Esophagus mucosa (tissue), 1 donor: ENCODE measurements around the gene GIN1. TPM values are rescaled to one million over a fixed set of nuclear protein-coding genes. Genes with fewer than 3 reads are reported as not detected.
"Not testable (repeated sequence)": the region's sequence is repeated elsewhere in the genome, so short reads cannot be mapped to it uniquely, and the experiment has no call there.

Experiments used
- ATAC-seq: fragments of 200-7000 bp; cut with Tn5 transposase; one replicate; pipeline ENCODE4 v1.9.1; 2020
- total RNA-seq: library from RNA; stranded (reverse); gene quantifications from one replicate; pipeline ENCODE4 v1.2.4, GENCODE V29; 2023
- donor health status: DM: yes; HTN: yes; CAD: no.

Gene GIN1
- 4.3 TPM for total RNA-seq

- peak; percentile 99 for ATAC-seq
These were observed at the start of gene GIN1, which contains the start of gene PPIP5K2 for GRCh38 chr5:103119765-103120606. Gene GIN1, minus strand, starts transcription at chr5:103120138. Its CDS starts 11,431 bp downstream, at chr5:103108707. Gene PPIP5K2, plus strand, starts transcription at chr5:103120301. Its CDS starts 9,289 bp downstream, at chr5:103129590.

- ATAC-seq = no peak
These were observed 46.8 kb upstream of the GIN1 start for GRCh38 chr5:103166706-103167105.

- ATAC-seq = no peak
These were observed 31.2 kb upstream of the GIN1 start for GRCh38 chr5:103151156-103151555.

GRCh38 chr5:103148213-103148612 is 28.3 kb upstream of the GIN1 start:
- ATAC-seq = no peak

GRCh38 chr5:103145196-103145595 is 25.3 kb upstream of the GIN1 start:
- ATAC-seq = no peak

- not testable (repeated sequence) for ATAC-seq
These were observed 22.2 kb upstream of the GIN1 start for GRCh38 chr5:103142132-103142531.

GRCh38 chr5:103139264-103139865 is 19.4 kb upstream of the GIN1 start:
- peak; percentile 85 for ATAC-seq

GRCh38 chr5:103138202-103138690 is 18.3 kb upstream of the GIN1 start:
- ATAC-seq = no peak

- no peak for ATAC-seq
These were observed 15.5 kb upstream of the GIN1 start for GRCh38 chr5:103135461-103135860.

GRCh38 chr5:103133231-103133630 is 13.3 kb upstream of the GIN1 start:
- no peak for ATAC-seq

- ATAC-seq = no peak
These were observed 12.7 kb upstream of the GIN1 start for GRCh38 chr5:103132684-103133083.

- ATAC-seq = no peak
These were observed 8.3 kb upstream of the GIN1 start for GRCh38 chr5:103128202-103128601.

GRCh38 chr5:103127292-103127817 is 7.4 kb upstream of the GIN1 start:
- ATAC-seq = no peak

GRCh38 chr5:103126557-103126956 is 6.6 kb upstream of the GIN1 start:
- no peak for ATAC-seq

GRCh38 chr5:103122242-103122641 is 2.3 kb upstream of the GIN1 start:
- ATAC-seq = no peak

GRCh38 chr5:103120607-103121200 is 766 bp upstream of the GIN1 start:
- peak; percentile 6 for ATAC-seq

GRCh38 chr5:103119070-103119764 is 721 bp downstream of the GIN1 start:
- no peak for ATAC-seq

- no peak for ATAC-seq
These were observed 2.4 kb downstream of the GIN1 start for GRCh38 chr5:103117471-103117991.

GRCh38 chr5:103114440-103114839 is 5.5 kb downstream of the GIN1 start:
- no peak for ATAC-seq

GRCh38 chr5:103112910-103113309 is 7.0 kb downstream of the GIN1 start:
- no peak for ATAC-seq

- no peak for ATAC-seq
These were observed 8.5 kb downstream of the GIN1 start for GRCh38 chr5:103111468-103111867.

GRCh38 chr5:103110403-103110802 is 9.5 kb downstream of the GIN1 start:
- no peak for ATAC-seq
